Midbrain (tissue), 1 donor: ENCODE data around the gene NPTX1.

Source experiments
- DNase-seq: peaks from one replicate; lab custom pipeline; 2025; lab: John Stamatoyannopoulos, UW

The NPTX1 gene

GRCh38 chr17:80459234-80459633, 17.2 kb downstream of the NPTX1 start:
- no peak for DNase-seq

GRCh38 chr17:80458016-80458415, 18.4 kb downstream of the NPTX1 start:
- DNase-seq = no peak

GRCh38 chr17:80457236-80457856, 19.1 kb downstream of the NPTX1 start:
- no peak for DNase-seq

- no peak for DNase-seq
These were observed 19.8 kb downstream of the NPTX1 start for GRCh38 chr17:80456465-80457235.

GRCh38 chr17:80455784-80456183, 20.6 kb downstream of the NPTX1 start:
- DNase-seq = no peak

GRCh38 chr17:80455336-80455710, 21.1 kb downstream of the NPTX1 start:
- peak; percentile 51 for DNase-seq

- DNase-seq = peak; percentile 97
These were observed 21.7 kb downstream of the NPTX1 start for GRCh38 chr17:80454557-80455335.

- no peak for DNase-seq
These were observed 22.3 kb downstream of the NPTX1 start for GRCh38 chr17:80453998-80454556.

- DNase-seq = no peak
These were observed 23.0 kb downstream of the NPTX1 start for GRCh38 chr17:80453126-80453997.

- DNase-seq = no peak
These were observed 24.1 kb downstream of the NPTX1 start for GRCh38 chr17:80452173-80452915.

GRCh38 chr17:80451104-80451775, 25.2 kb downstream of the NPTX1 start:
- no peak for DNase-seq

GRCh38 chr17:80449930-80450576, 26.4 kb downstream of the NPTX1 start:
- no peak for DNase-seq

GRCh38 chr17:80449194-80449929, 27.0 kb downstream of the NPTX1 start:
- DNase-seq = no peak

GRCh38 chr17:80447790-80448189, 28.6 kb downstream of the NPTX1 start:
- DNase-seq = no peak

- DNase-seq = no peak
These were observed 29.6 kb downstream of the NPTX1 start for GRCh38 chr17:80446645-80447405.

- no peak for DNase-seq
These were observed 30.7 kb downstream of the NPTX1 start for GRCh38 chr17:80445726-80446110.

GRCh38 chr17:80445007-80445725, 31.2 kb downstream of the NPTX1 start:
- DNase-seq = no peak

- DNase-seq = no peak
These were observed 31.8 kb downstream of the NPTX1 start for GRCh38 chr17:80444644-80444979.
